Activated B cell treated with CpG ODN at 0.5 μM for 24 hours (primary cell): ENCODE data around the gene SEC63. TPM values are rescaled to one million over a fixed set of nuclear protein-coding genes. Genes with fewer than 3 reads are reported as not detected.

Experiments
- ATAC-seq: fragments of 200-7000 bp; cut with Tn5 transposase; one replicate; pipeline ENCODE4 v1.10.0; 2021; ENCODE audit warnings: low read depth, mild to moderate bottlenecking, moderate library complexity
- CTCF ChIA-PET: fragments of 350-600 bp; sonication (Branson Sonifier 250); formaldehyde crosslinking; loops from one replicate; lab custom pipeline; 2021; ENCODE audit warnings: antibody characterized with exemption; lab: Charles Lee
- POLR2A ChIA-PET: fragments of 350-600 bp; sonication (Branson Sonifier 250); formaldehyde crosslinking; loops from one replicate; lab custom pipeline; 2021; ENCODE audit warnings: antibody characterized with exemption; lab: Charles Lee
- DNase-seq: peaks from one replicate; pipeline ENCODE4 v3.0.0; 2022
- H3K27ac Mint-ChIP-seq: one replicate; pipeline ENCODE4 v1.8.0; 2020; ENCODE audit warnings: mixed read lengths
- H3K27me3 Mint-ChIP-seq: one replicate; pipeline ENCODE4 v1.8.0; 2021; ENCODE audit warnings: mixed read lengths
- H3K36me3 Mint-ChIP-seq: one replicate; pipeline ENCODE4 v1.8.0; 2021; ENCODE audit warnings: low read depth, mixed read lengths
- H3K4me1 Mint-ChIP-seq: one replicate; pipeline ENCODE4 v1.8.0; 2021; ENCODE audit warnings: mixed read lengths
- H3K4me3 Mint-ChIP-seq: one replicate; pipeline ENCODE4 v1.8.0; 2020; ENCODE audit warnings: mild to moderate bottlenecking, mixed read lengths
- H3K9me3 Mint-ChIP-seq: one replicate; pipeline ENCODE4 v1.8.0; 2020; ENCODE audit warnings: mixed read lengths
- intact Hi-C: fragments of 100-400 bp; cut with micrococcal nuclease; formaldehyde crosslinking; loops from one replicate; pipeline ENCODE4 v1.15.1; 2024
- total RNA-seq: library from RNA; stranded (reverse); gene quantifications from 2 replicates; pipeline ENCODE4 v1.2.3, GENCODE V29; 2022
- TF ChIP-seq, protein P1 (sequence below): fragments of 200-600 bp; IDR thresholded peaks from one replicate; pipeline ENCODE4 v1.8.0; 2022; ENCODE audit warnings: antibody characterized with exemption, mild to moderate bottlenecking

SEC63 gene
- total RNA-seq, 1 donor from 2014 or later: 64.4 TPM

DNA sequence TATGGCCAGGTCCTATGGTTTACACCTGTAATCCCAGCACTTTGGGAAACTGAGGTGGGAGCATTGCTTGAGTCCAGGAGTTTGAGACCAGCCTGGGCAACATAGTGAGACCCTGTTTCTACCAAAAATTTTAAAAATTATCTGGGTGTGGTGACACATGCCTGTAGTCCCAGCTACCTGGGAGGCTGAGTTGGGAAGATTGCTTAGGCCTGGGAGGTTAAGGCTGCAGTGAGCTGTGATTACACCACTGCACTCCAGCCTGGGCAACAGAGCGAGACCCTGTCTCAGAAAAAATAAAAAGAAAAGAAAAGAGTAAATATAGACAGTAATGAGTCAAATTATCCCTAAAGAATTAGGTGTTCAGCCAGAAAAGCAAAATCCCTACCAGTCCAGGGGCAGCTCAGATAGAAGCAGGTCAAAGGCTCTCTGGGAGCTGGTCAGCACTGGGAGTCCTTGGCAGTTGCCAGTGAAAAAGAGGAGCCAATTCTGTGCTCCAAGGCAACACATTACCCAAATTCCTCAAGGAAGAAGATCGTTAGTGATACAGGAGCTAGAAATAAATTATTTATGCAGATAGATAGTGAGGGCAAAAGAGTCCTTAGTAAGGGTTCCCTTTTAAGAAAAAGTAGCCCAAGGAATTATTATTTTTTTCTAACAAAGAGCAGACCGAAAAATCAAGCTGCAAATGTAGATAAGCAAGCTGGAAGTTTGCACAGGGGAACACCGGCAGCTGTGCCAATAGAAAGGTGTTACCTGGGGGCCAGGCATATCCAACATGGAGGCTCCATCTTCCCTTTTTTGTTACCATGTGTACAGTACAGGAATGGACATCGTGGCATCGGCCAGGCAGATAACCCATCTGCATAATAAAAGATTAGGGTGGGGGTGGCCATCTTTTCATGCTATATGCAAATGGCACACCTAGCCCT, 31.4 kb upstream of the SEC63 start:
- H3K36me3 Mint-ChIP-seq: no peaks in the 10 kb centered on the region
- CTCF ChIA-PET: interaction anchor here (1.4 kb wide), 1 partner anchor 9 kb away, joined by 5 read pairs; no protein-coding TSS in a partner anchor
- peaks cover 2% of the 10 kb centered on the region for H3K27me3 Mint-ChIP-seq
- H3K27ac Mint-ChIP-seq: no peak overlapping the region
- no peak overlapping the region for H3K4me3 Mint-ChIP-seq
- H3K4me1 Mint-ChIP-seq: peaks cover 5% of the 10 kb centered on the region
- H3K9me3 Mint-ChIP-seq: no peaks in the 10 kb centered on the region
- POLR2A ChIA-PET: no interaction called here
- intact Hi-C loops: no loop called here
- TF ChIP-seq, protein P1, sequence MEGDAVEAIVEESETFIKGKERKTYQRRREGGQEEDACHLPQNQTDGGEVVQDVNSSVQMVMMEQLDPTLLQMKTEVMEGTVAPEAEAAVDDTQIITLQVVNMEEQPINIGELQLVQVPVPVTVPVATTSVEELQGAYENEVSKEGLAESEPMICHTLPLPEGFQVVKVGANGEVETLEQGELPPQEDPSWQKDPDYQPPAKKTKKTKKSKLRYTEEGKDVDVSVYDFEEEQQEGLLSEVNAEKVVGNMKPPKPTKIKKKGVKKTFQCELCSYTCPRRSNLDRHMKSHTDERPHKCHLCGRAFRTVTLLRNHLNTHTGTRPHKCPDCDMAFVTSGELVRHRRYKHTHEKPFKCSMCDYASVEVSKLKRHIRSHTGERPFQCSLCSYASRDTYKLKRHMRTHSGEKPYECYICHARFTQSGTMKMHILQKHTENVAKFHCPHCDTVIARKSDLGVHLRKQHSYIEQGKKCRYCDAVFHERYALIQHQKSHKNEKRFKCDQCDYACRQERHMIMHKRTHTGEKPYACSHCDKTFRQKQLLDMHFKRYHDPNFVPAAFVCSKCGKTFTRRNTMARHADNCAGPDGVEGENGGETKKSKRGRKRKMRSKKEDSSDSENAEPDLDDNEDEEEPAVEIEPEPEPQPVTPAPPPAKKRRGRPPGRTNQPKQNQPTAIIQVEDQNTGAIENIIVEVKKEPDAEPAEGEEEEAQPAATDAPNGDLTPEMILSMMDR: no peak
- DNase-seq: no peak
- no peak for ATAC-seq

DNA sequence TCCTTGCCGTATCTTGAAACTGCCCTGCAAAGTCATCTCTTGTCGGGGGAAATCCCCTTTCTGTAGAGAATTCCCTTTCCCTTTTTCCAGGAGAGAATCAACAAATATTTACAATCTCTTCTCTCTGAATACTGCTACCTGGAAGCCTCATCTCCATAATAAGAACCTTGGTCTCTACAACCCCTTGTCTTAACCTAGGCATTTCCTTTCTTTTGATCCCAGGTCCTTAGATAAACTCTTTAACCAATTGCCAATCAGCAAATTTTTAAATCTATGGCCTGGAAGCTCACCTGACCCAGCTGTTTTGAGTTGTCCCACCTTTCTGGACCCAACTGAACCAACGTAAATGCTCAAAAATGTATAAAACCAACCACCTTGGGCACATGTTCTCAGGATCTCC, 30.6 kb upstream of the SEC63 start:
- DNase-seq: no peak
- TF ChIP-seq, protein P1: no peak
- CTCF ChIA-PET: no interaction called here
- Mint-ChIP-seq H3K4me1 (peaks cover 5% of the 10 kb centered on the region), H3K27ac (no peak overlapping the region), H3K9me3 (no peaks in the 10 kb centered on the region), H3K27me3 (peaks cover 2% of the 10 kb centered on the region), H3K36me3 (no peaks in the 10 kb centered on the region), H3K4me3 (no peak overlapping the region)
- no peak for ATAC-seq
- intact Hi-C loops: no loop called here
- POLR2A ChIA-PET: no interaction called here

DNA sequence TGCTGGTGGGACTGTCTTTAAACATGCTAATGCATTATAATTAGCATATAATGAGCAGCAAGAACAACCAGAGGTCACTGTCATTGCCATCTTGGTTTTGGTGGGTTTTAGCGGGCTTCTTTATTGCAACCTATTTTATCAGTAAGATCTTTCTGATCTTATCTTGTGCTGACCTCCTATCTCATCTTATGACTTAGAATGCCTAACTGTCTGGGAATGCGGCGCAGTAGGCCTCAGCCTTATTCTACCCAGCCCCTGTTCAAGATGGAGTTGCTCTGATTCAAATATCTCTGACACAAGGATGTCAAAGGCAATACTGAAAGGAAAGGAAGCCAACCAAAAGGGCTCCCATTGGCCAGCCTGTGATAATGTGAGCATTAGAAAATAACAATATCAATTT, 29.8 kb upstream of the SEC63 start:
- no peak for DNase-seq
- no peak overlapping the region for H3K27ac Mint-ChIP-seq
- peaks cover 2% of the 10 kb centered on the region for H3K27me3 Mint-ChIP-seq
- no peak overlapping the region for H3K4me3 Mint-ChIP-seq
- no peak for ATAC-seq
- H3K9me3 Mint-ChIP-seq: no peaks in the 10 kb centered on the region
- POLR2A ChIA-PET: no interaction called here
- TF ChIP-seq, protein P1: no peak
- intact Hi-C loops: no loop called here
- CTCF ChIA-PET: no interaction called here
- no peaks in the 10 kb centered on the region for H3K36me3 Mint-ChIP-seq
- H3K4me1 Mint-ChIP-seq: peaks cover 5% of the 10 kb centered on the region

DNA sequence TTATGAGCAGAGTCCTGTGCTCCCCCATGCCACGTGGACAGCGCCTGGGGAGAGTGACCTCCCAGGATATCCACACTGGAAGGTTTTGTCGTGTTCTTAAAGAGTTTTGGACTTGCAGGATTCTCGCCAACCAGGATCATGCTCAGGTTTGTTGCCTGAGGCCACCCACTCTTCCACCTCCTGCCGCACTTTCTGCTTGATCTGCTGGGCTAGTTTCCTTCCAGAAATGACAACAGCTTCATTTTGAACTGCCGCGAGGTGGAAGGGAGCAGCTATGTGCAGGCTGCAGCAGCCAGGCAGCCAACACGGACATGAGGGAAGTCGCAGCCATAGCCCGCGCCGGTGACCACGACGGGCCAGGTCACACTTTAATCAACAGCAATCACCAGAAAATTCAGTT, 27.7 kb upstream of the SEC63 start:
- no peak for ATAC-seq
- Mint-ChIP-seq H3K36me3 (no peaks in the 10 kb centered on the region), H3K9me3 (no peaks in the 10 kb centered on the region), H3K4me3 (no peak overlapping the region), H3K4me1 (no peaks in the 10 kb centered on the region), H3K27me3 (peaks cover 4% of the 10 kb centered on the region), H3K27ac (no peak overlapping the region)
- ChIA-PET POLR2A (no interaction called here), CTCF (no interaction called here)
- no peak for DNase-seq
- TF ChIP-seq, protein P1: no peak
- intact Hi-C loops: no loop called here

DNA sequence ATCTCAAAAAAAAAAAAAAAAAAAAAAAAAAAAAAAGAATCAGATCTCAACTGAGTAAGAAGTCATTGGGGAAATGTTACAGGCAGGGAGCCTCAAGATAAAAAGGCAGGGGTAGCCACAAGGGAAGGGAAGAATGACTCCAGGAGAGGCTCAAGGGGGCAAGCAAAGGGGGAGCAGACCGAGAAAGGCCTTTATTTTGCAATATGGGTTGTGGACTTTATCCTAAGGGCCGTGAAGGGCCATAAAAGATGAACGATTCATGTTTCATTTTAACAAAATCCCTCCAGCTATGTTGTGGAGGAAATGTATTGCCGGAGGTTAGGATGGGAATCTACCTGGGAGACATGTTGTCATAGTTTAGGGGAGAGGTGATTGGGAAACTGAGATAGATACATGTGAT, 25.8 kb upstream of the SEC63 start:
- Mint-ChIP-seq H3K4me3 (no peak overlapping the region), H3K9me3 (no peaks in the 10 kb centered on the region), H3K27me3 (peaks cover 4% of the 10 kb centered on the region), H3K27ac (no peak overlapping the region), H3K36me3 (no peaks in the 10 kb centered on the region), H3K4me1 (no peaks in the 10 kb centered on the region)
- ChIA-PET POLR2A (no interaction called here), CTCF (no interaction called here)
- DNase-seq (no peak), ATAC-seq (no peak)
- intact Hi-C loops: no loop called here
- TF ChIP-seq, protein P1: no peak
